ENCODE measurements around the gene COLGALT1.
"Not testable (repeated sequence)": the region's sequence is repeated elsewhere in the genome, so short reads cannot be mapped to it uniquely, and the experiment has no call there.

Gene COLGALT1

DNA sequence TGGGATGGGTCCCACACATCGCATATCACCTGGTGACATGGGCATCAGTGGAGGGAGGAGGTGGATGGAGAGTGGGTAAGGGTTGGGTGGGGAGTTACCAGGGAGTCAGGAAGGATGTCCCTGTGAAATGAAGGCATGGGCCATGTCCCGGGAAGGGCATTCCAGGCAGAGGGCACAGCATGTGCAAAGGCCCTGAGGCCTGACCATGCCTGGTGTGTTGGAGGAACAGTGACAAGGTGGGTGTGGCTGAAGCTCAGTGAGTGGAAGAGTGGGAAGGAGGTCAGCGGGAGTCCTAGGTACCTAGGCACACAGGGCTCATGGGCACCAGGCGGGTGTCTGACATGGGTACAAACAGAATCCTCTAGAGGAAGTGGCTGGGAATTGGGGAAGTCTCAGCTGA lies 11.0 kb upstream of the COLGALT1 start:
- no peak overlapping the region for H3K4me3 ChIP-seq
- peaks cover 0 to 34% (median 0%) of the 10 kb centered on the region in 11 experiments; a peak in 7 of 22 replicates for H3K36me3 ChIP-seq
- H3K9me3 ChIP-seq (replicated peaks in 1 of 11) = peaks cover 0 to 3% (median 0%) of the 10 kb centered on the region in 11 experiments; a peak in 1 of 22 replicates
- peak overlapping the region; percentile 32 to 84 (median 57) for H3K4me2 ChIP-seq
- no peak overlapping the region for H3K9ac ChIP-seq
- TF ChIP-seq Cebpa-rat (IDR thresholded peaks at IDR 0.05) = no peak
- H3K4me1 ChIP-seq = peaks cover 48 to 91% (median 86%) of the 10 kb centered on the region in 10 experiments
- H3K27ac ChIP-seq = peak overlapping the region in 7 of 11 experiments; percentile 1 to 77 (median 25); a peak in 8 of 22 replicates
- H4K20me1 ChIP-seq = peaks cover 0 to 5% (median 0%) of the 10 kb centered on the region in 11 experiments; a peak in 2 of 22 replicates
- no peaks in the 10 kb centered on the region for H3K27me3 ChIP-seq

DNA sequence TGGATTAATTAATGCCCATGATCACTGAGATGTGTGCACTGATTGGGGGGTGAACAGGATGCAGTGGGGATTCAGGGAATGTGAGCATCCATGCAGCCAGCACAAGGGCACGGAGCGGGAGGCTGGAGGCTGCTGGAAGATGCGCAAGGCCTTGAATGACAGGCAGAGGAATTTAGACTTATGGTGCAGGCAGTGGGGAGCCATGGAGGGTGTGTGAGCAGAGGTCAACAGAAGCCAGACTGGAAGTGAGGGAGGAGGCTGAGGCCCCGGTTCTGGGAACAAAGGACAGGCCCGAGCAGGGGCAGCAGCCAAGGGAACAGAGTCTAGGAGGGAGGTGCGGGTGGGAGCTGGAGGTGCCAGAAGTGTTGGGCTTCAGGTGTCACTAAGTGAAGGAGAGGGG lies 7.3 kb upstream of the COLGALT1 start:
- Histone ChIP-seq H3K4me1 (peaks cover 60 to 96% (median 78%) of the 10 kb centered on the region in 10 experiments), H3K27me3 (no peaks in the 10 kb centered on the region), H3K27ac (peak overlapping the region in 8 of 11 experiments; percentile 21 to 74 (median 55); a peak in 12 of 22 replicates), H3K36me3 (peaks cover 0 to 44% (median 0%) of the 10 kb centered on the region in 11 experiments; a peak in 8 of 22 replicates), H3K4me3 (no peak overlapping the region), H3K9me3 (replicated peaks in 1 of 11) (peaks cover 0 to 5% (median 0%) of the 10 kb centered on the region in 11 experiments; a peak in 1 of 22 replicates), H3K9ac (peak overlapping the region in 3 of 11 experiments; percentile 7 to 47 (median 35); a peak in 2 of 22 replicates), H4K20me1 (no peaks in the 10 kb centered on the region), H3K4me2 (peak overlapping the region in 10 of 11 experiments; percentile 21 to 57 (median 45); a peak in 14 of 22 replicates)
- TF ChIP-seq Cebpa-rat (IDR thresholded peaks at IDR 0.05) = no peak

DNA sequence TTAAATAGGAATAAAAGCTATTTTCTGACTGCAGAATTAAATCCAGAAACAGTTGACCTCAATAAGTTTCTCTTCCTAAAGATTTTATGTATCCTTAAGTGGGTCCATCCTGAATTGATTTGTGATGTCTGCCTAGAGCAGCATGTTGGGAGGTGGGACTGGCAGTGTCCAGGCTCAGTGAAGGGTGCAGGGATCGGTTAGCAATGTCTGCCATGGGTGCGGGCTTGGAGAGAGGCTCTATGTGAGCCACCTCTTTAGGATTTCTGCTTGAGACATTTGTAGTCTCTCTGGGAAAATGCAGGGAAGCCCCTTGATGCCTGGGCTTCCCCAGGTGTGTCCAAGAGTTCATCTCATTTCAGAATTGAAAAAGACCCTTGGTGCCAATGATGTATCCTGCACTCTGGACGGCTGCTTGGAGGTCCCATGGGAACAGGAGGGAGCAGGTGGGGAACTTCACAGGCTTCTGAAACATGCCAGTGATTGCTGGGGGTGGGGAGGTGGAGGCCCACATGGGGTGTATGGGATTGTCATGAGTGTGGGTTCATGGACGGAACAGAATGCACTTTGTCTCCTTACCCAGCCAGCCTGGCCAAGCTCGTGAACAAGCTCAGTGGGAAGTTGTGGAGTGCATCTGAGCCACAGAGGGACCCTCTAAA lies 6.2 kb upstream of the COLGALT1 start:
- no peaks in the 10 kb centered on the region for H3K27me3 ChIP-seq
- no peak for TF ChIP-seq Cebpa-rat (IDR thresholded peaks at IDR 0.05)
- peaks cover 0 to 5% (median 0%) of the 10 kb centered on the region in 11 experiments; a peak in 1 of 22 replicates for H3K9me3 ChIP-seq (replicated peaks in 1 of 11)
- peaks cover 63 to 96% (median 77%) of the 10 kb centered on the region in 10 experiments for H3K4me1 ChIP-seq
- H3K36me3 ChIP-seq = peaks cover 0 to 38% (median 0%) of the 10 kb centered on the region in 11 experiments; a peak in 8 of 22 replicates
- no peak overlapping the region for H3K4me3 ChIP-seq
- H3K9ac ChIP-seq = no peak overlapping the region
- peak overlapping the region in 7 of 11 experiments; percentile 4 to 93 (median 49); a peak in 9 of 22 replicates for H3K27ac ChIP-seq
- H4K20me1 ChIP-seq = no peaks in the 10 kb centered on the region
- H3K4me2 ChIP-seq = peak overlapping the region; percentile 21 to 57 (median 43); a peak in 17 of 22 replicates

DNA sequence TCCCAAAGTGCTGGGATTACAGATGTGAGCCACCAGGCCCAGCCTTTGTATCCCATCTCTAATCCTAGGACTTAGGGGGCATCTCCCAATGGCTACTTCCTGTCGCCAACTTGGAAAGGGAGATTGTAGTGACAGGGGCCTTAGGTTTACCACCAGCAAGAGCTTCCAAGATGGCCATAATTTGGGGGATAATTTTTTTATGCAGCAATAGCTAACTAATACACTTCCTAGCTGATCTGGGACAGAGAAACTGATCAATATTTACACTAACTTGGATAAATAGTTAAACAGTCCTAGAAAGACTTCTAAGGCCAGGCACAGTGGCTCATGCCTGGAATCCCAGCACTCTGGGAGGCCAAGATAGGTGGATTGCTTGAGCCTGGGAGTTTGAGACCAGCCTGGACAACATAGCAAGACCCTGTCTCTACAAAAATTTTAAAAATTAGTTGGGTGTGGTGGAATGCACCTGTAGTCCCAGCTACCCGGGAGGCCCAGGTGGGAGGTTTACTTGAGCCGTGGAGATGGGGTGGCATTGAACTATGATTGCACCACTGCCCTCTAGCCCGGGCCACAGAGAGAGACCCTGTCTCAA lies 5.3 kb upstream of the COLGALT1 start:
- H3K9me3 ChIP-seq (replicated peaks in 1 of 11) = peaks cover 0 to 5% (median 0%) of the 10 kb centered on the region in 11 experiments; a peak in 1 of 22 replicates
- peak overlapping the region in 5 of 11 experiments; percentile 9 to 93 (median 55); a peak in 8 of 22 replicates for H3K27ac ChIP-seq
- no peak for TF ChIP-seq Cebpa-rat (IDR thresholded peaks at IDR 0.05)
- H3K27me3 ChIP-seq = no peaks in the 10 kb centered on the region
- no peak overlapping the region for H3K4me2 ChIP-seq
- H4K20me1 ChIP-seq = no peaks in the 10 kb centered on the region
- H3K4me3 ChIP-seq = no peak overlapping the region
- peaks cover 0 to 34% (median 0%) of the 10 kb centered on the region in 11 experiments; a peak in 8 of 22 replicates for H3K36me3 ChIP-seq
- no peak overlapping the region for H3K9ac ChIP-seq
- H3K4me1 ChIP-seq = peaks cover 64 to 96% (median 77%) of the 10 kb centered on the region in 10 experiments

DNA sequence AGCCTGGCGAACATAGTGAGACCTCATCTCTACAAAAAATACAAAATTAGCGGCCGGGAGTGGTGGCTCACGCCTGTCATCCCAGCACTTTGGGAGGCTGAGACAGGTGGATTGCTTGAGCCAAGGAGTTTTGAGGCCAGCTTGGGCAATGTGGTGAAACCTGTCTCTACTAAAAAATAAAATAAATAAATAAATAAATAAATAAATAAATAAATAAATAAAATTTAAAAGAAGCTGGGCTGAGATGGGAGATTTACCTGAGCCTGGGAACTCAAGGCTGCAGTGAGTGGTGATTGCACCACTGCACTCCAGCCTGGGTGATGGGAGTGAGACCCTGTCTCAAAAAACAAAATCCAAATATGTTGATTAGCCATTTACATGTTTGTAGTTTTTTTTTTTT lies 2.7 kb upstream of the COLGALT1 start:
- H3K4me1 ChIP-seq = peaks cover 61 to 90% (median 72%) of the 10 kb centered on the region in 10 experiments
- H3K9ac ChIP-seq = peak overlapping the region; percentile 42 to 96 (median 72); a peak in 21 of 22 replicates
- peak overlapping the region in 7 of 10 experiments; percentile 2 to 39 (median 25); a peak in 9 of 20 replicates for H3K4me3 ChIP-seq
- not testable (repeated sequence) for H3K27me3 ChIP-seq; H3K9me3 ChIP-seq (replicated peaks in 1 of 11)
- peak overlapping the region; percentile 50 to 93 (median 87); a peak in 21 of 22 replicates for H3K27ac ChIP-seq
- peaks cover 0 to 19% (median 10%) of the 10 kb centered on the region in 11 experiments; a peak in 11 of 22 replicates for H4K20me1 ChIP-seq
- H3K36me3 ChIP-seq = peaks cover 6 to 39% (median 11%) of the 10 kb centered on the region in 11 experiments; a peak in 20 of 22 replicates
- peak overlapping the region; percentile 64 to 93 (median 81) for H3K4me2 ChIP-seq

DNA sequence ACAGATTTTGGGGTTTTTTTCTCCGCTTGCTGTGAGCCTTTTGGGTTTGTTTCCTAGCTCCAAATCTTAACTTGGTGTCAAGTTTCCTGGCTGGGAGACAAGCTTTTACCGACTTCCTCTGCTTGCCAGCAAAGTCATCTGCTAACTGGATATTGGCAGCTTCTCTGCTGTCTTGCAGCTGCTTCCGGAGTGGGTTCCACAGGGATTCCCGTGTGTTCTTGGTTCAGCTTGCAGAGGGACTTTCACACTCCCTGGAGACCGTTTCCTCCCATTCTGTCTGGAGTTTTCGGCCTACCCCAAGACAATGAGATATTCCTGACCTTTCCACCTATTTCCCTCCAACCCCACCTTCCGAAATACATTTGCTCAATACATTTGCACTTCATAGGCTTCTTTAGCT lies 2.2 kb upstream of the COLGALT1 start:
- Histone ChIP-seq H3K36me3 (peaks cover 11 to 37% (median 16%) of the 10 kb centered on the region in 11 experiments), H3K4me2 (peak overlapping the region; percentile 64 to 93 (median 81)), H4K20me1 (peaks cover 0 to 22% (median 12%) of the 10 kb centered on the region in 11 experiments; a peak in 11 of 22 replicates), H3K4me1 (peaks cover 63 to 88% (median 71%) of the 10 kb centered on the region in 10 experiments), H3K27me3 (no peaks in the 10 kb centered on the region), H3K27ac (peak overlapping the region; percentile 50 to 93 (median 87); a peak in 21 of 22 replicates), H3K9ac (peak overlapping the region; percentile 42 to 96 (median 72); a peak in 21 of 22 replicates), H3K4me3 (peak overlapping the region in 9 of 10 experiments; percentile 2 to 39 (median 25); a peak in 13 of 20 replicates), H3K9me3 (replicated peaks in 1 of 11) (peaks cover 0 to 5% (median 0%) of the 10 kb centered on the region in 11 experiments; a peak in 1 of 22 replicates)
- TF ChIP-seq Cebpa-rat (IDR thresholded peaks at IDR 0.05) = peak in 3 of 11 experiments; percentile 34 to 58 (median 52); a peak in 4 of 22 replicates

DNA sequence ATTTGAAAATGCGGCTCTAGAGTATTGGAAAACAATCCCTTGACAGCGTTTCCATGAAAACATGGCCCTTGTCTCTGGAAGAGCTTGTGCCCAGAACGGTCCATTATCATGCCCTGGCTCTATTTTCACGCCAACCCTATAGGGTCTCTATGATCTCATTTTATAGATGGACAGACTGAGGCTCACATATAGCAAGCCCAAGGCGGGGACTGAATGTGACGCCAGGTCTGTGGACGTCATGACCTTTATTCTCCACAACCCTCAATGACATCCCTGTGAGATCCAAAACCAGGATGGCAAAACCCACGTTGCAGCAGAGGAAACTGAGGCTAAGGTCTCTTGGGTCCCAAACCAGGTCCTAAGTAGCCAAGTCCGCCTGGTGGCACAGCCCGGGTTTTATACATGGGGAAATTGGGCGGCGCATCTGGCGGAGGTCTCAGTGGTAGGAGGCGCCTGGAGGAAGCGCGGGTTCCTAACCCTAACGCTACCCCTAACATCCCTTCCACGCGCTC lies 425 bp upstream of the COLGALT1 start:
- no peak for TF ChIP-seq Cebpa-rat (IDR thresholded peaks at IDR 0.05)
- H3K9ac ChIP-seq = peak overlapping the region; percentile 56 to 96 (median 91); a peak in 21 of 22 replicates
- H3K4me2 ChIP-seq = peak overlapping the region; percentile 64 to 94 (median 87)
- peaks cover 28 to 42% (median 33%) of the 10 kb centered on the region in 11 experiments for H3K36me3 ChIP-seq
- H3K9me3 ChIP-seq (replicated peaks in 1 of 11) = no peaks in the 10 kb centered on the region
- peak overlapping the region; percentile 76 to 99 (median 94) for H3K4me3 ChIP-seq
- no peaks in the 10 kb centered on the region for H3K27me3 ChIP-seq
- H3K4me1 ChIP-seq = peaks cover 61 to 81% (median 70%) of the 10 kb centered on the region in 10 experiments
- peaks cover 0 to 36% (median 22%) of the 10 kb centered on the region in 11 experiments; a peak in 13 of 22 replicates for H4K20me1 ChIP-seq
- H3K27ac ChIP-seq = peak overlapping the region; percentile 15 to 93 (median 89); a peak in 20 of 22 replicates

Data from BLaER1 treated with 17β-estradiol and CSF1 and Interleukin-3, amounts not matched to agents 10 nM and 100 nM (cell line).